GM21390 (cell line): Measurements from ENCODE around the gene LSM7.

Experiments used
- ATAC-seq: cut with Tn5 transposase; IDR thresholded peaks from one replicate; pipeline ENCODE4 v1.9.1; 2021; ENCODE audit not compliant: unreplicated experiment

The LSM7 gene

GRCh38 chr19:2325281-2326046, 2.9 kb downstream of the LSM7 start:
- ATAC-seq, result no peak

- no peak for ATAC-seq
These were observed 4.0 kb downstream of the LSM7 start for GRCh38 chr19:2324220-2324948.

DNA sequence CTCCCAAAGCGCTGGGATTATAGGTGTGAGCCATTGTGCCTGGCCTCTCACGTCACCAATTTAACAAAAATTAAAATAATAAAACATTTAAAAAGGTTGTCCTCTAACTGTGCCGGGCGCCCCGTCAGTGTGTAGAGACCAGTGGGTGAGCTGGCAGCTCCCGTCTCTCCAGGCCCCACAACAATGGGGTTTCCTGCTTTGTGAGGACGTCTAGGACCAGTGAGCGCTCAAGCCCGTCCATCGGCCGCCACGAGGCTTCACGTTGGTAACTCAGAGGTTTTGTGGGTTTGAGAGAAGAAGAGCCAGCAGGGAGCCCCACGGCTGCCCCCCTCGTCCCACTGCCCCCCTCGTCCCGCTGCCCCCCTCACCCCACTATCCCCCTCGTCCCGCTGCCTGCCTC, 4.7 kb downstream of the LSM7 start:
- ATAC-seq, result no peak

GRCh38 chr19:2321565-2322283, 6.7 kb downstream of the LSM7 start:
- no peak for ATAC-seq

- no peak for ATAC-seq
These were observed 7.4 kb downstream of the LSM7 start for GRCh38 chr19:2320939-2321338.

- no peak for ATAC-seq
These were observed 8.3 kb downstream of the LSM7 start for GRCh38 chr19:2320049-2320448.

DNA sequence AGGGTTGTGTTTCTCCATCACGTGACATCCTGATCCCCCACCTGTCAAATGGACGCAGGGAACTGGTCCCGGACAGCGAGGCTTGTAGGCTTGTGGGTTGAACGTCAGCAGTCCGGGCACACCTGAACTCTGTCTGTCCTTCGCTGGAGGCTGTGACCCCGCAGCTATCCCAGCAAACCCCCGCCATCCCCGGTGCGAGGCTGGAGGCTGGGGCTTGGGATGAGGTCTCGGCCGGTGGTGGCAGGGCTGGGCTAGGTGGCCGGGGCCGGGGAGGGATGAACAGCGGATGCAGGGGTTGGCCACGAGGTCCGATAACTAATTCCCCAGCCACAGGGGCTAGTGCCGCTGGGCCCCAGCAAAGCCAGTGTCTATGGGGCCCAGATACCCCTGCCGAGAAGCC, 8.8 kb downstream of the LSM7 start:
- ATAC-seq, result no peak

GRCh38 chr19:2318923-2319322, 9.5 kb downstream of the LSM7 start:
- ATAC-seq, result no peak

GRCh38 chr19:2317756-2318155, 10.6 kb downstream of the LSM7 start:
- no peak for ATAC-seq

DNA sequence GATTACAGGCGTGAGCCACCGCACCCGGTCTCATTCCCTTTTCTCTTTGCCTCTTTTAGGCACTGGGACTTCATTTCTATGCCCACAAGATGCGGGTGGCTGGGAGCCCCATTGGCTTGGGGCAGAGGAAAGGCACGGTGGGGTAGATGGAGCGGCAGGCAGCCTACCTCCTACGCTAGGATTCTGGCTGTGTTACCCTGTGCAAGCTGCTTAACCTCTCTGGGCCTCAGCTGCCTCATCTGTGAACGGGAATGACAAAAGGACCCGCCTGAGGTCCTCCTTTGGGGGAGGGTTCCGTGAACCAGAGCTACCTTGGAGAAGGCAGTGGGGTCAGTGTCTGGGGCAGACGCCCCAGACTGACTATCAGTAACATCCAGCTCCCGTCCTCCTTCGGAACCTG, 11.1 kb downstream of the LSM7 start:
- no peak for ATAC-seq

DNA sequence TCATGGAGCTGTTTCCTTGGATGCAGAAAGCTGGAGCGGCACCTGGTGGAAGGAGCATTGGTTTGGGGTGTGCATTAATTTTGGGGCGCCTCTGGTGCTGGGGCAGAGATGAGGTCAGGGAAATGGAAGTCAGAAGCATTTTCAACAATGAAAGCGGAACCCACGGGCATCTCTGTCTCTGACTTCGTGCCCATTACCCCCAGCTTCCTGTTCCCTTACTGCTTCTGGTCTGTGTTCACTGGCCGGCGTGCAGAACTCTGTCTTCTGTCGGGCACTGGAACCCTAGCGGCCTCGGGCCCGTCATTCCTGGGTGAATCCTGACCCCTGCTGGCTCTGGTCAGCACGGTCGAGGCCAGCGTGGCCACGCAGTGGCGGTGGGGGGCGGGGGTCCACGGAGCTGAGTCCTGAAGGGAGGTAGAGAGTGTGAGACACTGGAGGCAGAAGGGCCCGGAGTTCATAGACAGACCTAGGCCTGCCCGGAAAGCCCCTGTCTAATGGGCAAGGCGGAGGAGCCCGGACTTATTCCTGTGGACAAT, 12.5 kb downstream of the LSM7 start:
- no peak for ATAC-seq

DNA sequence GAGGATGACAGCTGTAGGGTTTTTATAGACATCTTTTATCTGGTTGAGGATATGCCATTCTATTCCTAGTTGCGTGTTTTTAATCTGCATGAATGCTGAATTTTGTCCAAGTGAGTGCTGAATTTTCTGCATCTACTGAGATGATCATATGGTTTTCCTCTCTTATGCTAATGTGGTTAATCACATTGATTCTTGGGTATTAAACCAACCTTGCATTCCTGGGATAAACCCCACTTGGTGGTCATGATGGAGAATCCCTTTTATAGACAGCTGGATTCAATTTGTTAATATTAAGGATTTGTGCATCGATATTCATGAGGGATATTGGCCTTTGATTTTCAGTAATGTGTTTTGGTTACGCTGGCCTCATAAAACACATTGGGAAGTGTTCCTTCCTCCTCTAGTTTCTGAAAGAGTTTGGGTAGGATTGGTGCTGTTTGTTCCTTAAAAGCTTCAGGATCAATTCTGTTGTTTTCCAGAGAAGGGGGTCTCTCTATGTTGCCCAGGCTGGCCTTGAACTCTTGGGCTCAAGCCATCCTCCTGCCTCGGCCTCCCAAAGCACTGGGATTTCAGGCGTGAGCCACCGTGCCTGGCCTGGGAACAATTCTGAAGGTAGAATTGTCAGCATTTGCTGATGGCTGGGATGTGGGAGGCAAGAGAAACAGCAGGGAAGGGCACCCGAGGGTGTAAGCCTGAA, 13.1 kb downstream of the LSM7 start:
- ATAC-seq, result no peak

DNA sequence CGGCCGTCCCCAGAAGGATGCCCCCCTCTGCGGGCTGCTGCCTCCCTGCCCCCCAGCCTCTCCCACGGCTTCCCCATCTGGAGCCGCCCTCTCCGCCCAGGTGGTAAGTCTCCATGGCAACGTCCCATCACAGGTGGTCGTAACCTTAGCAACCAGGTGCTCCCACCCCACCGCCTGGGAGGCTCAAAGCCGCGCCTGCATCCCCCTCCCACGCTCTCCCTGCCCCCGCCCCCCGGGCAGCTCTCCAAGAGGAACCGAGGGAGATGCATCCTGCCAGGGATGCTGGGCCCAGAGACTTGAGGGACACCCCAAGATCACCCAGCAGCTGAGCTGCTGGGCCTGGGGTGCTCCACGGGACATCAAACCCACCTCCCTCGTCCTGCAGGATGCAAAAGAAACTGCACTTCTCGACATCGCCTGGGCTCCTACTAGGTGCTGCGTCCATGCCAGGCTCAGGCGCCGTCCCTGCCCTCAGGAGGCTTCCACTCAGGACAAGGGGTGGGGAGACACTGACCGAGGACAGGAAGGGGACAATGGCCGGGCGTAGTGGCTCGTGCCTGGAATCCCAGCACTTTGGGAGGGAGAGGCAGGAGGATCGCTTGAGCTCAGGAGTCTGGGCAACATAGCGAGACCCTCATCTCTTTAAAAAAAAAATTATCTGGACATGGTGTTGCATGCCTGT, 15.4 kb downstream of the LSM7 start:
- ATAC-seq, result no peak

GRCh38 chr19:2311093-2311492, 17.3 kb downstream of the LSM7 start:
- no peak for ATAC-seq

DNA sequence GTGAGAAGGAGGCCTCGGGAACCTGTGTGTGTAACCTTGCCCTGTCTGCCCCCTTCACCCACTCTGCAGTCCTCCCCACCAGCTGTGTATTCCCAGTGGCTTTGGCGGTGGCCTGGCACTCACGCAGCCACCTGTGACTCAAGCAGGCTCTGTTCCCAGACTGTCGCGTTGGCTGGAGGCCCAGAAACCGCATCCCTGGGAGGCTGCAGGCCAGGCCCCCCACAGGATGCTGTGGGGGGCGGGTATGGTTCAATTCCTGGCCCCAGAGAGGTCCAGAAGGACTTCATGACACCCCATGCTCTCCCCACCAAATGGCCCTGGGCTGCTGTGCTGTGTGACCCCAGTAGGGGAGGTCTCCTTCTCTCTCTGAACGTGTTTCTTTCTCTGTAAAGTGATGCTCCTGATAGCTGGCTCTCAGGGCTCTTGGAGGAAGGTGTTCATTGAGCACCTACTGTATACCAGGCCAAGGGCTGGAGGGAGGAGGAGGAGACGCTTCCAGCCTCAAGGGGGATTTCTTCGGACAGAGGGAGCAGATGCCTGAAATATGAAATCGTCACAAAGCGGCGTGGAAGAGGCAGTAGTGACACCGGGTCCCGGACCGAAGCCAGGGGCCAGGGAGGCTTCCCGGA, 18.5 kb downstream of the LSM7 start:
- ATAC-seq, result no peak

DNA sequence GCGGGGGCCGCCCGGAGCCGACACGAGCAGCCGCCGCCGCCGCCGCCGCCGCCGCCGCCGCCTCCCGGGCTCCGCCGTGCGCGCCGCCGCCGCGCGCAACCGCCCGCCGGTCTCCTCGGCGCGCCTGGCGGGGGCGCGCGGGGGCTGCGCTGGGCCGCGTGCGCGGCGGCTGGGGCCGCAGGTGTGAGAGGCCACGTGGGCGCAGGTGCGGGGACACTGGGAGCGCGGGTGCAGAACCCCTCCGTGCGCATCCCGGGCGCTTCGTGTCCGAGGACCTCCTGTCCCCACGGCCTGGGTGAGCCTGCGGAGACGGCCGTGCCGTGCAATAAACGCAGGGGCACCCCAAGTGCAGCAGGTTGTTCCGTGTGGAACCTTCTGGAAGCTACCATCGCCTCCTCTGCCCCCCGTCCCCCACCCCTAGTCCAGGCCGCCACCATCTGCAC, 20.3 kb downstream of the LSM7 start, which contains the start of gene LINGO3:
LINGO3 (minus strand) TSS at position 41 of the 443 bp plus-strand sequence. CDS start 16,378 bp downstream, outside the sequence.
- ATAC-seq, result no peak

DNA sequence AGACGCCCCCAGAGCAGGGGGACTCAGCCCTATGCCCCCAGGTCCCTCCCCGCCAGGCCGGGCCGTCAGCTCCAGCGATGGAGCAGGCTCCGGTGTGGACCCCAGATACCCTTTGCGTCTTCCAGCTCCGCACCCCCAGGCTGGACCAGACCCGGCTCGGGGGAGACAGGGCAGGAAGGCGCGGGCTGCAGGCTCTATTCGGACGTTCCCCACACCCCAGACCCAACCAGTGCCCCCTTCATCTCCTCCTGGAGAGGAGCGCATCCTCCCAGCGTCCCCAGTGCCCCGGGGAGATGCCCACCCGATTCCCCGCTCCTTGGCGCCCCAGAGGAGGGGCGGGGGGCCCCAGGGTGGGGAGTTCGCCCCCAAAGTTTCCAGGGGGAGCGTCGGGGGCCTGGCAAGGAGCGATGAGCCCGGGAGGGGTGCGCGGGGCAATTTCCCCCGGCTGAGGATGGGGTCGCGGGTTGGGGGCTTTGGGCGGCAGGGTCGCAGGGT, 20.8 kb downstream of the LSM7 start:
- ATAC-seq, result no peak

DNA sequence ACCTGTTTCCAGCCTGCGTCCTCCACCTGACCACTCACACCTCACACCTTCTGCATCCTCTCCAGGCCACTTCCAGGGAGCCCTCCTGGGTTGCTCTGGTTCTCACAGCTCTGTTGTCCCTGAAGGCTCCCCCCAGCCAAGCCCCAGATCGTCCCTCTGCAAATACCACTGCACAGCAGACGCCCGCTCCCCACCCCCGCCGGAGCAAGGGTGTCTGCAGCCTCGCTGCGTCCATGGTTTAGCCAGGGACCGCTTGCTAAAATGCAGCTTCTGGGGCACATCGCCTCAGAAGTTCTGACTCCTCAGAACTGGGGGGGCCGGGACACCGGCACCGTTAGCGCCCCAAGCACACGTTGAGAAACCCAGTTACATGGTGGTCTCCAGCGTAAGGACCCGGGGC, 21.4 kb downstream of the LSM7 start:
- no peak for ATAC-seq

- ATAC-seq, result no peak
These were observed 22.0 kb downstream of the LSM7 start for GRCh38 chr19:2306281-2306806.
